ENCODE measurements around the gene TAMM41. TPM values are rescaled to one million over a fixed set of nuclear protein-coding genes. Genes with fewer than 3 reads are reported as not detected.

TAMM41 gene
- total RNA-seq, 3 donors from 2014 or later: 17.9 to 27.3 (median 20.5) TPM

DNA sequence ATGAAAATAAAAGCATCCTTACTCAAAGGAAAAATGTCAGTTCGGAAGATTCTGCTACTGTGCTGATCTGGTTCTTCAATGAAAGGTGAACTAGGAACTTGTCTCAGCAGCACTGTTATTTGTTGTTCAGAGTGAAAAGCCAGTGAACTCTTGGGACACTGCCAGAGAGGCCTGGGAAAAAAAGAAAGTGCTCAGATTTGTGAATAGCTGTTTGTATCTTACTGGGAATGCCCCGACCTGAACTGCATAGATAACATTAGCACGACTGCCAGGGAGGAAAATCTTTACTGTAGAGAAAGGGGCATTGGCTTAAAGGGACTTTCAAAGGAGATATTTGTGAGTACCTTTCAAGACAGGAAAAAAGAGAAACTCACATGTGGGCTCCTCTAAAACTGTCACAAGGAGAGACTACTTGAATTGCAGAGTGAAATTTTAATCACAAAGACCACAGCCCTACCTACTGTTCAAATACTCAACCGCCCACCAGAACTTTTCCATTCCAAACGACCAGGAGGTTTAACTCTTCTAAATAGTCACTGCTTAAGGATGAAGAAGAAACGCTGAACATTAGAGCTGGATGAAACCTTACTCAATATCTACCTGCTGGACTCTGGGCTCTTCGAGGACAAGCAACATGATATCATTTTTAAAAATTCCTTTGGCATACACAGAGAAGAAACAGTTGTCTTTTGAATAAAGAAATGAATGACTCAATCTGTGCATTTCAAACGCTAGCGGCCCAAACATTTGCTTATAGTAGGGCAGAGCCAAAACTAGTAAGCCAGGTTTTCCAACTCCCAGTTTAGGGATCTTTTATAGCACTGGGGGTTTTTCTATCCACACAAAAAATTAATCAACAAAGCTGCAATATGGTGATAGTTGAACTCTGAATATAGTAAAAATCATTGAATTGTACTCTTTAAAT lies 13.4 kb downstream of the TAMM41 start:
- intact Hi-C loops (cut with DNase I, micrococcal nuclease): no loop called here
- Histone ChIP-seq H3K9me3 (no peaks in the 10 kb centered on the region), H3K36me3 (ENCODE audit: low read depth) (no peaks in the 10 kb centered on the region), H3K4me3 (no peak overlapping the region), H3K4me1 (ENCODE audit: low read depth) (no peaks in the 10 kb centered on the region)
- no peak for ATAC-seq
- TF ChIP-seq, protein P1, sequence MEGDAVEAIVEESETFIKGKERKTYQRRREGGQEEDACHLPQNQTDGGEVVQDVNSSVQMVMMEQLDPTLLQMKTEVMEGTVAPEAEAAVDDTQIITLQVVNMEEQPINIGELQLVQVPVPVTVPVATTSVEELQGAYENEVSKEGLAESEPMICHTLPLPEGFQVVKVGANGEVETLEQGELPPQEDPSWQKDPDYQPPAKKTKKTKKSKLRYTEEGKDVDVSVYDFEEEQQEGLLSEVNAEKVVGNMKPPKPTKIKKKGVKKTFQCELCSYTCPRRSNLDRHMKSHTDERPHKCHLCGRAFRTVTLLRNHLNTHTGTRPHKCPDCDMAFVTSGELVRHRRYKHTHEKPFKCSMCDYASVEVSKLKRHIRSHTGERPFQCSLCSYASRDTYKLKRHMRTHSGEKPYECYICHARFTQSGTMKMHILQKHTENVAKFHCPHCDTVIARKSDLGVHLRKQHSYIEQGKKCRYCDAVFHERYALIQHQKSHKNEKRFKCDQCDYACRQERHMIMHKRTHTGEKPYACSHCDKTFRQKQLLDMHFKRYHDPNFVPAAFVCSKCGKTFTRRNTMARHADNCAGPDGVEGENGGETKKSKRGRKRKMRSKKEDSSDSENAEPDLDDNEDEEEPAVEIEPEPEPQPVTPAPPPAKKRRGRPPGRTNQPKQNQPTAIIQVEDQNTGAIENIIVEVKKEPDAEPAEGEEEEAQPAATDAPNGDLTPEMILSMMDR (IDR thresholded peaks at IDR 0.05): no peak
- DNase-seq: no peak

DNA sequence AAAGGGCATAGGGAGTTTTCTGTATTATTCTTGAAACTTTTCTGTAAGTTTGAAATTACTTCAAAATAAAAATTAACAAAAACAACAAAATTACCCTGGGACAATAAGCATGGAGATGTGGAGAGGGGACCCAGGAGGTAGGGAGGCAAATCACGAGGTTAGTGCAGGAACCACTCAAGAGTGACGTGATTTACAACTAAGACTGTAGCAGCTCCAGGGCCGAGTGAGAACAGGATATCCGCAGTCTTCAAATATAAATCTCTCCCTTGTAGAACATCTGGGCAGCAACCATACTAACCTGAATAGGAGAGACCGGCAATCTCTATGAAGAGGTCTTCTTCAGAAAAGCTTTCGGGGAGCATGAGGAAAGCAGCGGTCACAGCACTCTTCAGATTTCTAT lies 17.3 kb downstream of the TAMM41 start:
- no peaks in the 10 kb centered on the region for H3K36me3 ChIP-seq (ENCODE audit: low read depth)
- intact Hi-C loops (cut with DNase I, micrococcal nuclease): no loop called here
- ATAC-seq: no peak
- no peaks in the 10 kb centered on the region for H3K9me3 ChIP-seq
- TF ChIP-seq, protein P1 (IDR thresholded peaks at IDR 0.05): no peak
- no peaks in the 10 kb centered on the region for H3K4me1 ChIP-seq (ENCODE audit: low read depth)
- no peak for DNase-seq
- no peak overlapping the region for H3K4me3 ChIP-seq

DNA sequence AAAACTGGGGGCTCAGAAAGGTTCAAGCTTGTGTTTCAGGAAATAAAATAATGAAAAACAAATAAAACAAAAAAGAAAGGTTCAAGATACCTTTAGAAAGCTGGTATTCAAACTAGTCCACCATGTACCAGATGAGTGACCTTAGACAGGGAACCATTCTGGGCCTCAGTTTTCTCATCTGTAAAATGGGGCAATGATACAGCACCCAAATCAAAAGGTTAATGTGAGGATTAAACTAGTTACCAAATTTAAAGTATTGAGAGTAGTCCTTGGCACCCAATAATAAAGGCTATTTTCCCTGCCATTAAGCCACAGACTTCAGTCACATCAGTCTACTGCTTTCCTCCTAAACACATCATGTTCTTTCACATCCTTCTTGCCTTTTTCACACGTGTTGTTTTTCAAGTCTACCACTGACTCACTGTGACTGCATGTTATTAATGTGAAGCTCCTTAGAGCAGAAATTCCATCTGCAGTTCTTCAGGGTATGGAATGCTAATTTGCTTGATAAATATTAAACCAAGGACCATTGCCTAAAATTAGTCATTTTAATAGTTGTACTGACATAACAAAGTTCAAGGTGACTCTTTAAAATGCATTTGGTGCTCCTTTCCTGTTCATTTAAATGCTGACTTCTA lies 19.9 kb downstream of the TAMM41 start:
- Histone ChIP-seq H3K4me3 (no peak overlapping the region), H3K9me3 (no peaks in the 10 kb centered on the region), H3K4me1 (ENCODE audit: low read depth) (no peaks in the 10 kb centered on the region), H3K36me3 (ENCODE audit: low read depth) (no peaks in the 10 kb centered on the region)
- DNase-seq (no peak), ATAC-seq (no peak)
- intact Hi-C loops (cut with DNase I, micrococcal nuclease): no loop called here
- TF ChIP-seq, protein P1 (IDR thresholded peaks at IDR 0.05): no peak

DNA sequence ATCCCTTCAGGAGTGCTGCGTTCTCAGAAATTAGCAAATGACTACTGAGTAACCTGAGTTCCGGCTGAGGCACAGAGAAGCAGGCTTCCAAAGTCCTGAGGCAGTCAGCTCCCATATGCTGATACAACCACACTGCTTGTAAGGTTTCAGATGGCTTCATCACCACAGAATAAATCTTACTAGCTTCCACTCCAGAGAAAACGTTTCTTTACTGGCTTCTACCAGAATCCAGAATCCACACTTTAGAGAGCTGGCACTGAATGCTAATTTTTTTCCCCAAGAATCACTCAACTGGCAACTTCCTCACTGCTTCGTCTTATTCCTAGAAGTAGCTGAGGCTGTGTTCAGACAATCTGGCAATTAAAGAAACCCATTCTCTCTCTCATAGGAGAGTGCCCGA lies 21.4 kb downstream of the TAMM41 start:
- ATAC-seq: no peak
- Histone ChIP-seq H3K4me3 (no peak overlapping the region), H3K4me1 (ENCODE audit: low read depth) (no peaks in the 10 kb centered on the region), H3K9me3 (no peaks in the 10 kb centered on the region), H3K36me3 (ENCODE audit: low read depth) (no peaks in the 10 kb centered on the region)
- TF ChIP-seq, protein P1 (IDR thresholded peaks at IDR 0.05): no peak
- intact Hi-C loops (cut with DNase I, micrococcal nuclease): no loop called here
- no peak for DNase-seq

DNA sequence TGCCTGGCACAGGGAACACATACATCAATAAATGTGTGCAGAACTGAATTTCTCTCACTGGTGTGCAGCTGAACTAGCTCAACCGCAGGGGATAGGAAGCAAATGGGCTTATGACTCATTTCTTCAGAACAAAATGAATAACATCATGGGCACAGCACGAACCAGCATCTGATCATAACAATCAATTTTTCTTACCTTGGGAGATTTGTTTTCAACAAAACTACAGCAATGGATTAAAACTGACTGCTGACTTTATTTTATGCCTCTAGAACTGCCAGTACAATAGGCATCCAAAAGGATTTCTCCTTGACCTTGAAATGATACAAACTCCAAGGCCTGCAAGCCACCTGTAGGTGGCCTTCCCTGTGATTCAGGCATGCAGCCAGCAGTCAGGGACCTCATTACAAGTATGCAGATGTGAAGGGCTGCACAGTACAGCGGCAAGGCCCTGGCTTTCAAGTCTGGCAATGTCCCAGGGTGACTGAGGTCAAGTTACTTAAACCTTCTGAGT lies 26.1 kb downstream of the TAMM41 start:
- Histone ChIP-seq H3K4me1 (ENCODE audit: low read depth) (no peaks in the 10 kb centered on the region), H3K9me3 (no peaks in the 10 kb centered on the region), H3K4me3 (no peak overlapping the region), H3K36me3 (ENCODE audit: low read depth) (peaks cover under 1% of the 10 kb centered on the region)
- no peak for ATAC-seq
- intact Hi-C loops (cut with DNase I, micrococcal nuclease): no loop called here
- TF ChIP-seq, protein P1 (IDR thresholded peaks at IDR 0.05): no peak
- DNase-seq: no peak

All from mucosa of descending colon (tissue), 3 donors.